ENCODE data around the gene ITGA1. TPM values are rescaled to one million over a fixed set of nuclear protein-coding genes. Genes with fewer than 3 reads are reported as not detected.

The ITGA1 gene
- total RNA-seq, 1 experiment from 2014 or later: 21.1 TPM

GRCh38 chr5:52988335-52989024 lies 200.8 kb downstream of the ITGA1 start:
- in situ Hi-C loops (cut with HindIII; ENCODE audit: low pct_unique_long_range_greater_than_20kb, low sequenced_read_pairs): no loop called here
- no peak for DNase-seq (ENCODE audit: low read depth, low spot score)

- DNase-seq (ENCODE audit: low read depth, low spot score): peak; percentile 62
- in situ Hi-C loops (cut with HindIII; ENCODE audit: low pct_unique_long_range_greater_than_20kb, low sequenced_read_pairs): no loop called here
These were observed 201.5 kb downstream of the ITGA1 start, which contains the start of gene ITGA2 for GRCh38 chr5:52989025-52989780. Gene ITGA2 (plus strand): TSS chr5:52989352. CDS start chr5:52989469, 117 bp downstream.

- DNase-seq (ENCODE audit: low read depth, low spot score): peak; percentile 41
- in situ Hi-C loops (cut with HindIII; ENCODE audit: low pct_unique_long_range_greater_than_20kb, low sequenced_read_pairs): no loop called here
These were observed 202.2 kb downstream of the ITGA1 start for GRCh38 chr5:52989781-52990527.

- no peak for DNase-seq (ENCODE audit: low read depth, low spot score)
- in situ Hi-C loops (cut with HindIII; ENCODE audit: low pct_unique_long_range_greater_than_20kb, low sequenced_read_pairs): no loop called here
These were observed 202.8 kb downstream of the ITGA1 start for GRCh38 chr5:52990528-52990925.

- DNase-seq (ENCODE audit: low read depth, low spot score): no peak
- in situ Hi-C loops (cut with HindIII; ENCODE audit: low pct_unique_long_range_greater_than_20kb, low sequenced_read_pairs): no loop called here
These were observed 205.7 kb downstream of the ITGA1 start for GRCh38 chr5:52993367-52993766.

- no peak for DNase-seq (ENCODE audit: low read depth, low spot score)
- in situ Hi-C loops (cut with HindIII; ENCODE audit: low pct_unique_long_range_greater_than_20kb, low sequenced_read_pairs): no loop called here
These were observed 206.6 kb downstream of the ITGA1 start for GRCh38 chr5:52994266-52994665.

GRCh38 chr5:52995095-52995494 lies 207.4 kb downstream of the ITGA1 start:
- no peak for DNase-seq (ENCODE audit: low read depth, low spot score)
- in situ Hi-C loops (cut with HindIII; ENCODE audit: low pct_unique_long_range_greater_than_20kb, low sequenced_read_pairs): no loop called here

- in situ Hi-C loops (cut with HindIII; ENCODE audit: low pct_unique_long_range_greater_than_20kb, low sequenced_read_pairs): no loop called here
- DNase-seq (ENCODE audit: low read depth, low spot score): no peak
These were observed 208.2 kb downstream of the ITGA1 start for GRCh38 chr5:52995914-52996313.

GRCh38 chr5:52996979-52997378 lies 209.3 kb downstream of the ITGA1 start:
- DNase-seq (ENCODE audit: low read depth, low spot score): no peak
- in situ Hi-C loops (cut with HindIII; ENCODE audit: low pct_unique_long_range_greater_than_20kb, low sequenced_read_pairs): no loop called here

- peak; percentile 79 for DNase-seq (ENCODE audit: low read depth, low spot score)
- in situ Hi-C loops (cut with HindIII; ENCODE audit: low pct_unique_long_range_greater_than_20kb, low sequenced_read_pairs): no loop called here
These were observed 209.7 kb downstream of the ITGA1 start for GRCh38 chr5:52997424-52997823.

- in situ Hi-C loops (cut with HindIII; ENCODE audit: low pct_unique_long_range_greater_than_20kb, low sequenced_read_pairs): no loop called here
- DNase-seq (ENCODE audit: low read depth, low spot score): no peak
These were observed 211.0 kb downstream of the ITGA1 start for GRCh38 chr5:52998552-52999313.

GRCh38 chr5:52999344-52999949 lies 211.7 kb downstream of the ITGA1 start:
- DNase-seq (ENCODE audit: low read depth, low spot score): no peak
- in situ Hi-C loops (cut with HindIII; ENCODE audit: low pct_unique_long_range_greater_than_20kb, low sequenced_read_pairs): no loop called here

- in situ Hi-C loops (cut with HindIII; ENCODE audit: low pct_unique_long_range_greater_than_20kb, low sequenced_read_pairs): no loop called here
- DNase-seq (ENCODE audit: low read depth, low spot score): no peak
These were observed 213.8 kb downstream of the ITGA1 start for GRCh38 chr5:53001541-53001940.

- in situ Hi-C loops (cut with HindIII; ENCODE audit: low pct_unique_long_range_greater_than_20kb, low sequenced_read_pairs): no loop called here
- no peak for DNase-seq (ENCODE audit: low read depth, low spot score)
These were observed 214.8 kb downstream of the ITGA1 start for GRCh38 chr5:53002491-53002890.

GRCh38 chr5:53003144-53003543 lies 215.4 kb downstream of the ITGA1 start:
- no peak for DNase-seq (ENCODE audit: low read depth, low spot score)
- in situ Hi-C loops (cut with HindIII; ENCODE audit: low pct_unique_long_range_greater_than_20kb, low sequenced_read_pairs): no loop called here

GRCh38 chr5:53006911-53007890 lies 219.5 kb downstream of the ITGA1 start:
- no peak for DNase-seq (ENCODE audit: low read depth, low spot score)
- in situ Hi-C loops (cut with HindIII; ENCODE audit: low pct_unique_long_range_greater_than_20kb, low sequenced_read_pairs): no loop called here
